H1 (cell line): Measurements from ENCODE around the gene SENP6. TPM values are rescaled to one million over a fixed set of nuclear protein-coding genes. Genes with fewer than 3 reads are reported as not detected.

Experiments used
- BRCA1 ChIP-seq: IDR thresholded peaks from 2 replicates; pipeline ENCODE4 v1.6.1; 2012; ENCODE audit warnings: low read depth, low read length, improper control_type of control experiment
- CTCF ChIP-seq, 3 experiments: IDR thresholded peaks; 1 replicate in 2 of 3; 2 replicates in 1 of 3; pipeline versions ENCODE4 v1.5.1 to v1.6.1; 2011; ENCODE audit warnings: low read length in 3 of 3, mild to moderate bottlenecking in 3 of 3, inconsistent platforms in 2 of 3, low read depth in 1 of 3, moderate library complexity in 1 of 3; ENCODE audit not compliant: insufficient read depth in 1 of 3; ENCODE audit errors: control extremely low read depth in 1 of 3
- E2F6 ChIP-seq: IDR thresholded peaks from 2 replicates; pipeline ENCODE4 v1.6.1; 2012; ENCODE audit warnings: inconsistent platforms
- EZH2 ChIP-seq: fragments of 200-600 bp; sonication (generic); IDR thresholded peaks from 2 replicates; pipeline ENCODE4 v1.7.1; 2012; ENCODE audit warnings: low read depth, mild to moderate bottlenecking, moderate library complexity, low read length, inconsistent platforms; ENCODE audit not compliant: severe bottlenecking
- RXRA ChIP-seq: IDR thresholded peaks from 2 replicates; pipeline ENCODE4 v1.6.1; 2011; ENCODE audit warnings: low read depth, mild to moderate bottlenecking, low read length, moderate library complexity; ENCODE audit not compliant: insufficient read depth
- SAP30 ChIP-seq: fragments of 300-600 bp; sonication (generic); IDR thresholded peaks from 2 replicates; pipeline ENCODE4 v1.7.1; 2012; ENCODE audit warnings: low read length, moderate library complexity, mild to moderate bottlenecking, inconsistent platforms; ENCODE audit not compliant: insufficient read depth, insufficient replicate concordance
- polyA plus RNA-seq, 7 experiments: library from polyadenylated mRNA; depleted of rRNA in 3 of 7; stranded (reverse) in 5 of 7; unstranded in 2 of 7; fragments of >200 nt in 5 of 7; fragments of 200-250 nt in 2 of 7; gene quantifications; 1 replicate in 5 of 7; 2 replicates in 1 of 7; 4 replicates in 1 of 7; pipeline versions ENCODE4 v1.2.1 to v1.2.3, GENCODE V29; 2011 to 2013; ENCODE audit warnings: missing spikeins in 2 of 7, mixed read lengths in 2 of 7
- total RNA-seq: library from RNA; stranded (reverse); fragmentation: NEBNext Ultra II Directional; extraction: Animal tissue kit (Norgen Biotek cat#: 25700); gene quantifications from 2 replicates; pipeline ENCODE4 v1.2.1, GENCODE V29; 2021

Gene SENP6
- total and polyA plus RNA-seq, 2 of the 8 experiments (the other 6 are each of a cell fraction or from before 2014, with no cell fraction given): 13.8 to 103 TPM

DNA sequence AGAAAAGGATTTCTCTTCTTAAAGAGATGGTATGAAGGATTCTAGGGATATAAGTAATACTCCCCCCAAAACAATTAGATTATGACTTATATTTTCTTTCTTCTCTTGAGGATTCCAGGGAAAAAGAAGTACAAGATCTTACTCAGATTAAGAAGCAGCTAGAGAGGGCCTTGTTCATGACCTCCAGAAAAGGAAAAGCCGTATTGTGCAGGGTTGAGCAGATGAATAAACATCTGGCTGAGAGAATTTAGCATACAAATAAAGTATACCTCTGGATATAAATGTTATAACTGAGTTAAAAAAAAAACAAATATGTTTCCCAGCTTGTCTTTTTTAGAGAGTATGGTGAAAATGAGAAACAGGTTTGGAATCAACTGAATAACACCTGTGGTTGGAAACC is 158.6 kb downstream of the SENP6 start (continued):
- TF ChIP-seq CTCF (IDR thresholded peaks at IDR 0.05; ENCODE audit: control extremely low read depth in 1 of 3, insufficient read depth in 1 of 3, low read depth in 1 of 3, low read length in 3 of 3): no peak
- TF ChIP-seq BRCA1: no peak
- no peak for TF ChIP-seq SAP30
- no peak for TF ChIP-seq E2F6
- TF ChIP-seq RXRA: no peak
- TF ChIP-seq EZH2: no peak
